SW480 (cell line): ENCODE data around the gene SH3GLB2.
"Not testable (repeated sequence)": the region's sequence is repeated elsewhere in the genome, so short reads cannot be mapped to it uniquely, and the experiment has no call there.

ENCODE experiments used
- DNase-seq: peaks from one replicate; pipeline ENCODE4 v3.0.0-alpha.2; 2016; ENCODE audit warnings: low spot score

The SH3GLB2 gene

DNA sequence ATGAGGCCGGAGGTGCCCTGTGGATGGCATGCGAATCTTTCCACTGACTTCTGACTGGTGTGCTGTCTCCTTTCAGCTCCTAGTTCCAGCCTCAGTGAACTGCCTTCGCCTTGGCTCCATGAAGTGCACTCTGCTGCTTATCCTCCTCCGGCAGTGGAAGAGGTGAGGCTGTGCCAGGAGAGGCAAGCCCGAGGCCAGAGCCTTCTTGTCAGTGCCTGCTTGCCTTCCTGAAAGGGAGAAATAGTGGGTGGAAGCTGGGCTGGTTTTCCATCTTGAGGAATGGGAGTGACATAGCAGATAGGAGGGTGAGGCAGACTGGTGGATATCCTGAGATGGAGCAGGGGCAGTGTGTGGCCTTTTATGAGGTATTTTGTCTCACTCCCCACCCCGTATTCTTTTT, 29.7 kb downstream of the SH3GLB2 start:
- no peak for DNase-seq

DNA sequence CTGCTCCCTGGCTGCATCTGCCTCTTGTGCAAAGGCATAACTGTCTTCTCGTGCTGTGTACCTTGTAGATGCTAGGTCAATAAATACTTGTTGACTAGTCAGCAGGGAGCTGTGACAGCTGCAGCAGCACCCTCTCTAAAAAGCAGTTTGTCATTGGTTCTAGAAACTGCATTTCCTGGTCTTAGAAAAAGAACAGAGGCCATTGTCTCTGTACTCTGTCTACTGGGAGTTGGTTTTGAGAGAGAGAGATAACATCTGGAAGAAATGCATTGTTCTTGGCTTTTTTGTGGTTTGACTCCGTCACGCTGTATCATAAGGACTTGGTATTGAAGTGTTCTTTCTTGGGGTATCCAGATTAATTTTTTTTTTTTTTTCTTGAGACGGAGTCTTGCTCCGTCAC, 32.3 kb downstream of the SH3GLB2 start:
- no peak for DNase-seq

DNA sequence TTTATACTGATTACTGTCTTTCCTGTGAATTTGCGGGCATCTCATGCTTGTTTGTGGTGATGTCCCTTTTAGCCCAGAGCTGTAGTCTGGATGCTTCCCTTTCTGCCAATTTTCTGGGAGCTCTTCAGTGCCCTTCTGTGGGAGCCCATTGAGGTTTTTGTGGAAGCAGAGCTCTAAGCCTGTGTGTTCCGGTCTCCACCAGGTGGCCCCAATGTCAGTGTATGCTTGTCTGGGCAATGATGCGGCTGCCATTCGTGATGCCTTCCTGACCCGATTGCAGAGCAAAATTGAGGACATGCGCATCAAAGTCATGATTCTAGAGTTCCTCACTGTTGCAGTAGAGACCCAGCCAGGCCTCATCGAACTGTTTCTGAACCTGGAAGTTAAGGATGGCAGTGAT, 35.1 kb downstream of the SH3GLB2 start:
- no peak for DNase-seq

DNA sequence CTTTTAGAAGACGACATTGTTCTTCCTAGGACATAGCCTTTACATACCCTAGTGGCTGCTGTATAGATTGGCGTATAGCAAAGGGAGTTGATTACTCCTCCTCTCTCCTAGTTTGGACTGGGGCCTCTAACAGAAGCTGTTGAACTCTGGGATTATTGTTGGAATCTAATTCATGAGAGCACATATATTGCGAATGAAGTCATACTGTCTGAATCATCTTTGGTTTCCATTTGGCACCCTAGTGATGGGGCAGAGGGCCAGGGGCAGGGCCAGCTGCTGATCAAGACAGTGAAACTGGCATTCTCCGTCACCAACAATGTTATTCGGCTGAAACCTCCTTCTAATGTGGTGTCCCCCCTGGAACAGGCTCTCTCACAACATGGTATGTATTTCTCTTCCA, 40.3 kb downstream of the SH3GLB2 start:
- no peak for DNase-seq

DNA sequence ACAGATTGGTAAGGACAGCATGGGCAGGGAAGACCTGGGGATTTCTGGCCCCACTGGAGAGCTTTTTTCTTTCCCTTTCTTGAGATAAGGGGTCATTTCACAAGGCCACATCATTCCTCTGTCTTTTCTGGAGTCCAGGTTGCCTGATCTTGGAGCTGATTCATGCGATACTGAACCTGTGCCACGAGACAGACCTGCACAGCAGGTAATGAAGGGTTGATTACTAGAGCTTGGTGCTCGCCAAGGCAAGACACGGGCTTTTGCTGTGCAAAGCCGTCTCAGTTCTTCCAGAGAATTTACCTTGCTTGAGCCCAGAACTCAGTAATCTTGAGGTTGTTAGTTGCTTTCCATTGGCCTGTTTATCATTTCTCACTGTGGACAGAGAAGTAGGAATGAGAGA, 41.5 kb downstream of the SH3GLB2 start:
- DNase-seq: no peak

DNA sequence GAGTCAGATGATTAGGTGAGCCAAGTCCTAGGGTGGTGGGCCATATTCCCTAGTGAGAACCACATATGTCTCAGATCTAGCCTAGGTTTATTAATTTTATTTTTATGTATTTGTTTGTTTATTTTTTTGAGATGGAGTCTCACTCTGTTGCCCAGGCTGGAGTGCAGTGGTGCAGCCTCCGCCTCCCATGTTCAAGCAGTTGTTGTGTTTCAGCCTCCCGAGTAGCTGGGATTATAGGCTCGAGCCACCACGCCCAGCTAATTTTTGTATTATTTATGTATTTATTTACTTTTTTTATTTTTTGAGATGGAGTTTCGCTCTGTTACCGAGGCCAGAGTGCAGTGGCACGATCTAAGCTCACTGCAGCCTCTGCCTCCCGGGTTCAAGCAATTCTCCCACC, 44.6 kb downstream of the SH3GLB2 start:
- no peak for DNase-seq

DNA sequence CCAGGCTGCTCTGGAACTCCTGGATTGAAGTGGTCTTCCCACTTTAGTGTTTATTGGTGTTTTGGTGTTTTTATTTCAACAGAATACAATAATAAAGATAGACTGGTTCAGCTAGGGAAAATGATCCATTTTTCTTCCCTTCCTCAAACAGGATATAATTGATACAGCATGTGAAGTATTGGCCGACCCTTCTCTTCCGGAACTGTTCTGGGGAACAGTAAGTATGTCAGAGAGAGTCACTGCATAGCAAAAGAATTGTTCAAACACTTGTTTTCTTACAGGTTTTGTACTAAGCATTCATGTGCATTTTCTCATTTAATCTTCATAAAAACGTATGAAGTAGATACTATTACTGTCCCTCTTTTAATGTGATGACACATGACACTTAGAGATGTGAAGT, 49.0 kb downstream of the SH3GLB2 start:
- DNase-seq: no peak

DNA sequence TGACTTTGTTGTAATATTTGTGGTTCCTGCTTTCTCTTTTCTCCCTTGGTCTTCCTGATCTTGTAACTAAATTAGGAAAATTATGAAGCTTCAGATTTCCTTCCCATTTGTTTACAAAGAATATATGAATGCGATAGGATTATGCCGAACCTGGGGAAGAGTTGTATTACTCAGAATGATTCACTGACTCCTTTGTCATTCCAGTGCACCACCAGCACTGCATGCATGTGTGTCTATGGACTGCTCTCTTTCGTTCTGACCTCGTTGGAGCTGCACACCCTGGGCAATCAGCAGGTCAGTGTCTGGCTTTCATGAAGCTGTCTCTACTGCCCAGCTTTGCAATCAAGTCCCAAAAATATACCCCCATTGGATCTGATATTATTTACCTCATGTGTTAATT, 55.2 kb downstream of the SH3GLB2 start:
- no peak for DNase-seq

DNA sequence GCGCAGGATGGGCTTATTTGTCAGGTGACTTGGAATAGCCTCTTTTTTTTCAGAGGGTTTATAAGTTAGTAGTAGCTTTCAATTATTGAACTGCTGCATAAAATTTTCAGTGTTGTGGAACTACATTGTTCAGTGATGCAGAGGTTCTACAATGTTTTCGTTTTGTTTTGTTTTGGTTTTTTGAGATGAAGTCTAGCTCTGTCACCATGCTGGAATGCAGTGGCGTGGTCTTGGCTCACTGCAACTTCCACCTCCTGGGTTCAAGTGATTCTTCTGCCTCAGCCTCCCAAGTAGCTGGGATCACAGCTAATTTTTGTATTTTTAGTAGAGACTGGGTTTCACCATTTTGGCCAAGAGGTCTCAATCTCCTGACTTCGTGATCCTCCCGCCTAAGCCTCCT, 58.6 kb downstream of the SH3GLB2 start:
- DNase-seq: no peak

DNA sequence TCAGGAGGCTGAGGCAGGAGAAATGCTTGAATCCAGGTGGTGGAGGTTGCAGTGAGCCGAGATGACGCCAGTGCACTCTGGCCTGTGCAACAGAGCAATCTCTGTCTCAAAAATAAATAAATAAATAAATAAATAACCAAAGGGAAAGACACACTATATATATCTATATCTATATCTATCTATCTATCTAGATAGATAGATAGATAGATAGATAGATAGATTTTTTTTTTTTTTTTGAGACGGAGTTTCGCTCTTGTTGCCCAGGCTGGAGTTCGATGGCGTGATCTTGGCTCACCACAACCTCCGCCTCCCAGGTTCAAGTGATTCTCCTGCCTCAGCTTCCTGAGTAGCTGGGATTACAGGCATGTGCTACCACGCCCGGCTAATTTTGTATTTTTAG, 66.7 kb downstream of the SH3GLB2 start:
- DNase-seq: not testable (repeated sequence)
